HepG2 (cell line): Measurements from ENCODE around the gene SLC35D3. TPM values are rescaled to one million over a fixed set of nuclear protein-coding genes. Genes with fewer than 3 reads are reported as not detected.

ENCODE experiments used
- ATAC-seq: fragments of 200-7000 bp; cut with Tn5 transposase; 3 replicates; pipeline ENCODE4 v1.9.1; 2020; ENCODE audit warnings: mild to moderate bottlenecking, moderate library complexity
- BruUV-seq: library from RNA; stranded (reverse); fragments of 400-500 nt; replicated peaks from 2 replicates; lab custom pipeline; 2021; lab: Mats Ljungman, UMichigan
- CTCF ChIA-PET: fragments of 300-600 bp; formaldehyde crosslinking; extraction: SDS; loops from one replicate; lab custom pipeline; 2021; ENCODE audit warnings: low total read pairs, inconsistent platforms, low intra/inter-chr PET ratio; lab: Yijun Ruan, JAX
- POLR2A ChIA-PET: fragments of 350-600 bp; sonication (Branson Sonifier 250); formaldehyde crosslinking; loops from one replicate; lab custom pipeline; 2020; ENCODE audit warnings: antibody characterized with exemption, inconsistent platforms; lab: Yijun Ruan, JAX
- DNase-seq: peaks from one replicate; pipeline ENCODE4 v3.0.0-alpha.2; 2015; ENCODE audit warnings: low spot score
- FAIRE-seq: peaks from 3 replicates; lab custom pipeline; 2011; peaks lifted over from hg19 to GRCh38; lab: Jason Lieb, UNC
- H2AFZ ChIP-seq: one replicate; pipeline ENCODE4 v1.6.1; 2011; ENCODE audit warnings: low read length, inconsistent platforms
- H3K27ac ChIP-seq: fragments of 300-600 bp; 3 replicates; pipeline ENCODE4 v1.8.0; 2011; ENCODE audit warnings: mixed run types, mild to moderate bottlenecking, mixed read lengths, low read length, inconsistent platforms; ENCODE audit not compliant: insufficient read depth; ENCODE audit errors: extremely low read length
- H3K27me3 ChIP-seq, 2 experiments: fragments of 200-600 bp in 1 of 2; 2 replicates in 1 of 2; 3 replicates in 1 of 2; pipeline versions ENCODE4 v1.6.0 to v1.8.0; 2011; ENCODE audit warnings: low read length in 2 of 2, mild to moderate bottlenecking in 2 of 2, moderate library complexity in 2 of 2, inconsistent platforms in 1 of 2; ENCODE audit not compliant: insufficient read depth in 2 of 2, control insufficient read depth in 1 of 2
- H3K36me3 ChIP-seq, 2 experiments: fragments of 200-600 bp in 1 of 2; replicated peaks in 1 of 2; 2 replicates in 1 of 2; 3 replicates in 1 of 2; pipeline versions ENCODE4 v1.5.1 to v1.8.0; 2011; ENCODE audit warnings: low read length in 2 of 2, inconsistent platforms in 1 of 2; ENCODE audit not compliant: insufficient read depth in 2 of 2, control insufficient read depth in 1 of 2
- H3K4me1 ChIP-seq: 2 replicates; pipeline ENCODE4 v1.5.1; 2012; ENCODE audit warnings: low read length, inconsistent platforms; ENCODE audit not compliant: insufficient read depth
- H3K4me2 ChIP-seq: 2 replicates; pipeline ENCODE4 v1.6.0; 2011; ENCODE audit warnings: low read depth, low read length, inconsistent platforms
- H3K4me3 ChIP-seq, 3 experiments: fragments of 200-600 bp in 1 of 3; sonication (generic), shearing (Covaris generic) in 1 of 3; replicated peaks in 1 of 3; 2 replicates each; pipeline ENCODE4 v1.5.1; 2011 to 2016; ENCODE audit warnings: low read length in 3 of 3, inconsistent platforms in 2 of 3, low read depth in 2 of 3, mild to moderate bottlenecking in 2 of 3, control low read depth in 1 of 3, mixed read lengths in 1 of 3; ENCODE audit not compliant: insufficient read depth in 1 of 3
- H3K79me2 ChIP-seq: one replicate; pipeline ENCODE4 v1.6.1; 2011; ENCODE audit warnings: low read length, inconsistent platforms; ENCODE audit not compliant: insufficient read depth
- H3K9ac ChIP-seq: 2 replicates; pipeline ENCODE4 v1.6.0; 2011; ENCODE audit warnings: mild to moderate bottlenecking, low read depth, low read length, inconsistent platforms; ENCODE audit not compliant: insufficient read depth
- H3K9me3 ChIP-seq: 2 replicates; pipeline ENCODE4 v1.5.1; 2012; ENCODE audit warnings: mild to moderate bottlenecking, low read length
- H4K20me1 ChIP-seq: 2 replicates; pipeline ENCODE4 v1.6.0; 2011; ENCODE audit warnings: inconsistent platforms, mild to moderate bottlenecking, low read length, moderate library complexity; ENCODE audit not compliant: insufficient read depth
- HOXA7 ChIP-seq: sonication (generic); formaldehyde crosslinking; IDR thresholded peaks from 2 replicates; pipeline ENCODE4 v1.8.1; 2022; ENCODE audit warnings: mild to moderate bottlenecking, missing genetic modification reagents, moderate library complexity
- NFE2 ChIP-seq: sonication (generic); formaldehyde crosslinking; IDR thresholded peaks from 2 replicates; pipeline ENCODE4 v1.4.0; 2020; ENCODE audit warnings: missing genetic modification reagents
- PHF21A ChIP-seq: sonication (generic); formaldehyde crosslinking; IDR thresholded peaks from 2 replicates; pipeline ENCODE4 v1.5.0; 2020; ENCODE audit warnings: mild to moderate bottlenecking, missing genetic modification reagents
- ZNF121 ChIP-seq: sonication (generic); formaldehyde crosslinking; IDR thresholded peaks from 2 replicates; pipeline ENCODE4 v1.5.0; 2020; ENCODE audit warnings: mild to moderate bottlenecking, missing genetic modification reagents
- ZNF17 ChIP-seq: sonication (generic); formaldehyde crosslinking; IDR thresholded peaks from 2 replicates; pipeline ENCODE4 v1.5.0; 2020; ENCODE audit warnings: mild to moderate bottlenecking, missing genetic modification reagents
- ZNF207 ChIP-seq: fragments of 450-650 bp; IDR thresholded peaks from 2 replicates; pipeline ENCODE4 v1.6.1; 2016; ENCODE audit warnings: antibody characterized with exemption, borderline replicate concordance
- ZNF235 ChIP-seq: sonication (generic); formaldehyde crosslinking; IDR thresholded peaks from 2 replicates; pipeline ENCODE4 v1.8.1; 2023; ENCODE audit warnings: mild to moderate bottlenecking, missing genetic modification reagents, borderline replicate concordance
- ZNF530 ChIP-seq: sonication (generic); formaldehyde crosslinking; IDR thresholded peaks from 2 replicates; pipeline ENCODE4 v1.5.0; 2020; ENCODE audit warnings: low read depth, mild to moderate bottlenecking, missing genetic modification reagents
- ZNF546 ChIP-seq: sonication (generic); formaldehyde crosslinking; conservative IDR thresholded peaks from 2 replicates; pipeline ENCODE4 v1.8.1; 2023; ENCODE audit warnings: mild to moderate bottlenecking, missing genetic modification reagents
- ZNF766 ChIP-seq: sonication (generic); formaldehyde crosslinking; IDR thresholded peaks from 2 replicates; pipeline ENCODE4 v1.5.0; 2020; ENCODE audit warnings: missing genetic modification reagents, borderline replicate concordance
- ZSCAN9 ChIP-seq: IDR thresholded peaks from 2 replicates; pipeline ENCODE4 v1.6.1; 2016; ENCODE audit warnings: borderline replicate concordance
- WGBS: methylation state at CpG from one replicate; pipeline ENCODE4 v1.1.6; 2017; ENCODE audit warnings: low lambda C conversion rate; 5-methylcytosine and 5-hydroxymethylcytosine counted together
- in situ Hi-C: cut with HindIII; loops from 2 replicates; pipeline ENCODE4 v1.10.0; 2017; ENCODE audit warnings: low pct_unique_long_range_greater_than_20kb; ENCODE audit not compliant: extremely low pct_ligation_motif_present
- intact Hi-C: fragments of 100-400 bp; cut with micrococcal nuclease; formaldehyde crosslinking; loops from one replicate; pipeline ENCODE4 v1.10.0; 2022; ENCODE audit not compliant: unreplicated experiment
- polyA plus RNA-seq, 8 experiments: library from polyadenylated mRNA; depleted of rRNA in 3 of 8; stranded (reverse) in 7 of 8; unstranded in 1 of 8; fragments of >200 nt; fragmentation: Illumina TruSeq in 4 of 8; extraction: Trizol in 4 of 8; gene quantifications; 2 replicates each; pipeline versions ENCODE4 v1.2.1 to v1.2.3, GENCODE V29; 2011 to 2016; ENCODE audit warnings: low read depth in 4 of 8, missing spikeins in 1 of 8, mixed read lengths in 1 of 8; ENCODE audit not compliant: insufficient read depth in 1 of 8
- total RNA-seq, 5 experiments: library from RNA; depleted of rRNA; stranded (reverse); fragments of >200 nt; fragmentation: Illumina TruSeq; extraction: Trizol; gene quantifications; 2 replicates each; pipeline ENCODE4 v1.2.3, GENCODE V29; 2016; ENCODE audit warnings: low read depth in 1 of 5
- TF ChIP-seq, protein P1 (sequence below): sonication (generic); formaldehyde crosslinking; IDR thresholded peaks from 2 replicates; pipeline ENCODE4 v1.4.0; 2020; ENCODE audit warnings: mild to moderate bottlenecking, missing genetic modification reagents
- TF ChIP-seq, protein P2 (sequence below): sonication (generic); formaldehyde crosslinking; IDR thresholded peaks from 2 replicates; pipeline ENCODE4 v1.4.0; 2020; ENCODE audit warnings: missing genetic modification reagents, borderline replicate concordance
- TF ChIP-seq, protein P3 (sequence below): sonication (generic); formaldehyde crosslinking; IDR thresholded peaks from 2 replicates; pipeline ENCODE4 v1.5.0; 2020; ENCODE audit warnings: missing genetic modification reagents, mild to moderate bottlenecking, borderline replicate concordance
- TF ChIP-seq, protein P4 (sequence below): IDR thresholded peaks from 2 replicates; pipeline ENCODE4 v1.6.1; 2012; ENCODE audit warnings: inconsistent platforms
- TF ChIP-seq, protein P5 (sequence below): sonication (generic); formaldehyde crosslinking; IDR thresholded peaks from 2 replicates; pipeline ENCODE4 v1.4.0; 2020; ENCODE audit warnings: missing genetic modification reagents
- TF ChIP-seq, protein P6 (sequence below): IDR thresholded peaks from 2 replicates; pipeline ENCODE4 v1.6.1; 2016

SLC35D3 gene
- total and polyA plus RNA-seq, 2 of the 13 experiments (the other 11 are each of a cell fraction or from before 2014, with no cell fraction given): not detected

DNA sequence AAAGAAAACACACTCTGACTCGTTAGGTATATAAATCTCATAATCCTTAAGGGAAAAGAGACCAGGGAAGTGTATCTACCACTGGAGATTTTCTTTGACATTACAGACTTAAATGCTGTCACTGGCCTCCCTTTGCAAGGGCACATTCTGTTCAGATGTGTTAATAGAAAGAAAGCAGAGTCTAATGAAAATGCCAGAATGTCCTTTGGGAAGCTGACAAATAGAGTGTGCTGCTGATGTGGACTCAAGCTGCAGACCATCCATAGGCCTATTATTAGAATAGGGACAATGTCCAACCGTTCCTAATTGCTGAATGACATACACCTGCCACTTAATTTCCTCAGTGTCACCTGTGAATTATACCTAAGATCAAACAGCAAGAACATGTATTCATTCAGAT lies 41.2 kb downstream of the SLC35D3 start:
- in situ Hi-C loops (loop anchor here (25.0 kb wide), 1 partner anchor 674 kb away; no protein-coding TSS in a partner anchor), intact Hi-C loops (no loop called here)
- no TSS peak for BruUV-seq
- peaks cover 7% of the 10 kb centered on the region; the same call in 1 of the 2 replicates for H3K4me1 ChIP-seq
- WGBS: 3% methylated on average over 2 of the region's 2 CpGs
- no peak overlapping the region for H3K4me3 ChIP-seq
- H3K9ac ChIP-seq: no peak overlapping the region
- ChIA-PET POLR2A (no interaction called here), CTCF (no interaction called here)
- no peaks in the 10 kb centered on the region for H4K20me1 ChIP-seq
- H3K9me3 ChIP-seq: no peaks in the 10 kb centered on the region
- H2AFZ ChIP-seq: no peak overlapping the region
- H3K27ac ChIP-seq: no peak overlapping the region
- peaks cover 4 to 15% of the 10 kb centered on the region in 2 experiments; a peak in 3 of 5 replicates for H3K27me3 ChIP-seq
- DNase-seq (no peak), ATAC-seq (no peak), FAIRE-seq (no peak)
- no peaks in the 10 kb centered on the region for H3K36me3 ChIP-seq
- H3K79me2 ChIP-seq: no peaks in the 10 kb centered on the region
- no peak overlapping the region for H3K4me2 ChIP-seq
- TF ChIP-seq ZNF121 (CRISPR knock-in tag) (no peak), ZNF235 (no peak), ZNF207 (no peak), ZNF546 (no peak), NFE2 (CRISPR knock-in tag) (no peak), ZNF17 (CRISPR knock-in tag) (no peak), PHF21A (no peak), ZNF766 (CRISPR knock-in tag) (no peak), HOXA7 (CRISPR knock-in tag) (no peak), ZNF530 (no peak), ZSCAN9 (no peak)
- TF ChIP-seq, protein P1, sequence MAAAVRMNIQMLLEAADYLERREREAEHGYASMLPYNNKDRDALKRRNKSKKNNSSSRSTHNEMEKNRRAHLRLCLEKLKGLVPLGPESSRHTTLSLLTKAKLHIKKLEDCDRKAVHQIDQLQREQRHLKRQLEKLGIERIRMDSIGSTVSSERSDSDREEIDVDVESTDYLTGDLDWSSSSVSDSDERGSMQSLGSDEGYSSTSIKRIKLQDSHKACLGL (CRISPR knock-in tag): no peak
- TF ChIP-seq, protein P2, sequence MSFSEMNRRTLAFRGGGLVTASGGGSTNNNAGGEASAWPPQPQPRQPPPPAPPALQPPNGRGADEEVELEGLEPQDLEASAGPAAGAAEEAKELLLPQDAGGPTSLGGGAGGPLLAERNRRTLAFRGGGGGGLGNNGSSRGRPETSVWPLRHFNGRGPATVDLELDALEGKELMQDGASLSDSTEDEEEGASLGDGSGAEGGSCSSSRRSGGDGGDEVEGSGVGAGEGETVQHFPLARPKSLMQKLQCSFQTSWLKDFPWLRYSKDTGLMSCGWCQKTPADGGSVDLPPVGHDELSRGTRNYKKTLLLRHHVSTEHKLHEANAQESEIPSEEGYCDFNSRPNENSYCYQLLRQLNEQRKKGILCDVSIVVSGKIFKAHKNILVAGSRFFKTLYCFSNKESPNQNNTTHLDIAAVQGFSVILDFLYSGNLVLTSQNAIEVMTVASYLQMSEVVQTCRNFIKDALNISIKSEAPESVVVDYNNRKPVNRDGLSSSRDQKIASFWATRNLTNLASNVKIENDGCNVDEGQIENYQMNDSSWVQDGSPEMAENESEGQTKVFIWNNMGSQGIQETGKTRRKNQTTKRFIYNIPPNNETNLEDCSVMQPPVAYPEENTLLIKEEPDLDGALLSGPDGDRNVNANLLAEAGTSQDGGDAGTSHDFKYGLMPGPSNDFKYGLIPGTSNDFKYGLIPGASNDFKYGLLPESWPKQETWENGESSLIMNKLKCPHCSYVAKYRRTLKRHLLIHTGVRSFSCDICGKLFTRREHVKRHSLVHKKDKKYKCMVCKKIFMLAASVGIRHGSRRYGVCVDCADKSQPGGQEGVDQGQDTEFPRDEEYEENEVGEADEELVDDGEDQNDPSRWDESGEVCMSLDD: no peak
- TF ChIP-seq, protein P3, sequence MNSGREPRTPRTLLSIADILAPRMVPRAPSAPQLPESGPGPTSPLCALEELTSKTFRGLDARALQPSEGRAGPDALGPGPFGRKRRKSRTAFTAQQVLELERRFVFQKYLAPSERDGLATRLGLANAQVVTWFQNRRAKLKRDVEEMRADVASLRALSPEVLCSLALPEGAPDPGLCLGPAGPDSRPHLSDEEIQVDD (CRISPR knock-in tag): no peak
- TF ChIP-seq, protein P4, sequence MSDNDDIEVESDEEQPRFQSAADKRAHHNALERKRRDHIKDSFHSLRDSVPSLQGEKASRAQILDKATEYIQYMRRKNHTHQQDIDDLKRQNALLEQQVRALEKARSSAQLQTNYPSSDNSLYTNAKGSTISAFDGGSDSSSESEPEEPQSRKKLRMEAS: no peak
- TF ChIP-seq, protein P5, sequence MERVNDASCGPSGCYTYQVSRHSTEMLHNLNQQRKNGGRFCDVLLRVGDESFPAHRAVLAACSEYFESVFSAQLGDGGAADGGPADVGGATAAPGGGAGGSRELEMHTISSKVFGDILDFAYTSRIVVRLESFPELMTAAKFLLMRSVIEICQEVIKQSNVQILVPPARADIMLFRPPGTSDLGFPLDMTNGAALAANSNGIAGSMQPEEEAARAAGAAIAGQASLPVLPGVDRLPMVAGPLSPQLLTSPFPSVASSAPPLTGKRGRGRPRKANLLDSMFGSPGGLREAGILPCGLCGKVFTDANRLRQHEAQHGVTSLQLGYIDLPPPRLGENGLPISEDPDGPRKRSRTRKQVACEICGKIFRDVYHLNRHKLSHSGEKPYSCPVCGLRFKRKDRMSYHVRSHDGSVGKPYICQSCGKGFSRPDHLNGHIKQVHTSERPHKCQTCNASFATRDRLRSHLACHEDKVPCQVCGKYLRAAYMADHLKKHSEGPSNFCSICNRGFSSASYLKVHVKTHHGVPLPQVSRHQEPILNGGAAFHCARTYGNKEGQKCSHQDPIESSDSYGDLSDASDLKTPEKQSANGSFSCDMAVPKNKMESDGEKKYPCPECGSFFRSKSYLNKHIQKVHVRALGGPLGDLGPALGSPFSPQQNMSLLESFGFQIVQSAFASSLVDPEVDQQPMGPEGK (CRISPR knock-in tag): no peak
- TF ChIP-seq, protein P6, sequence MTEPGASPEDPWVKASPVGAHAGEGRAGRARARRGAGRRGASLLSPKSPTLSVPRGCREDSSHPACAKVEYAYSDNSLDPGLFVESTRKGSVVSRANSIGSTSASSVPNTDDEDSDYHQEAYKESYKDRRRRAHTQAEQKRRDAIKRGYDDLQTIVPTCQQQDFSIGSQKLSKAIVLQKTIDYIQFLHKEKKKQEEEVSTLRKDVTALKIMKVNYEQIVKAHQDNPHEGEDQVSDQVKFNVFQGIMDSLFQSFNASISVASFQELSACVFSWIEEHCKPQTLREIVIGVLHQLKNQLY (CRISPR knock-in tag): no peak
